Mesothelial cell of epicardium (in vitro differentiated cells): ENCODE results near the gene ALDH8A1. TPM values are rescaled to one million over a fixed set of nuclear protein-coding genes. Genes with fewer than 3 reads are reported as not detected.
"Not testable (repeated sequence)": the region's sequence is repeated elsewhere in the genome, so short reads cannot be mapped to it uniquely, and the experiment has no call there.

Experiments used
- DNase-seq, 2 experiments: peaks; one replicate each; pipeline ENCODE4 v3.0.0; 2021; ENCODE audit warnings: low spot score in 2 of 2; ENCODE audit not compliant: unreplicated experiment in 2 of 2
- H3K27ac Mint-ChIP-seq: 2 replicates; pipeline ENCODE4 v1.8.0; 2021; ENCODE audit warnings: mixed read lengths
- H3K27me3 Mint-ChIP-seq: 2 replicates; pipeline ENCODE4 v1.8.0; 2021; ENCODE audit warnings: low read depth, mixed read lengths
- H3K36me3 Mint-ChIP-seq: 2 replicates; pipeline ENCODE4 v1.8.0; 2021; ENCODE audit warnings: mixed read lengths
- H3K4me1 Mint-ChIP-seq: 2 replicates; pipeline ENCODE4 v1.8.0; 2021; ENCODE audit warnings: mixed read lengths
- H3K4me3 Mint-ChIP-seq: 2 replicates; pipeline ENCODE4 v1.8.0; 2021; ENCODE audit warnings: mild to moderate bottlenecking, moderate library complexity, mixed read lengths
- H3K9me3 Mint-ChIP-seq: 2 replicates; pipeline ENCODE4 v1.8.0; 2021; ENCODE audit warnings: mixed read lengths
- CTCF ChIP-seq: fragments of 200-600 bp; sonication (generic); IDR thresholded peaks from one replicate; pipeline ENCODE4 v1.5.0; 2021; ENCODE audit warnings: antibody characterized with exemption; ENCODE audit not compliant: unreplicated experiment
- total RNA-seq: library from RNA; stranded (reverse); gene quantifications from 3 replicates; pipeline ENCODE4 v1.2.1, GENCODE V29; 2021

ALDH8A1 gene
- total RNA-seq, 1 donor from 2014 or later = 1.1 TPM

- no peaks in the 10 kb centered on the region for H3K9me3 Mint-ChIP-seq
- H3K4me1 Mint-ChIP-seq = peaks cover 7% of the 10 kb centered on the region
- H3K27me3 Mint-ChIP-seq = no peaks in the 10 kb centered on the region
- TF ChIP-seq CTCF = no peak
- no peak overlapping the region for H3K4me3 Mint-ChIP-seq
- no peak for DNase-seq
- H3K27ac Mint-ChIP-seq = no peak overlapping the region
- no peaks in the 10 kb centered on the region for H3K36me3 Mint-ChIP-seq
These were observed 47.0 kb downstream of the ALDH8A1 start for GRCh38 chr6:134902936-134903335.

- no peak overlapping the region for H3K27ac Mint-ChIP-seq
- H3K4me1 Mint-ChIP-seq = peaks cover 7% of the 10 kb centered on the region
- DNase-seq = no peak
- H3K4me3 Mint-ChIP-seq = no peak overlapping the region
- no peaks in the 10 kb centered on the region for H3K9me3 Mint-ChIP-seq
- H3K36me3 Mint-ChIP-seq = no peaks in the 10 kb centered on the region
- H3K27me3 Mint-ChIP-seq = no peaks in the 10 kb centered on the region
- TF ChIP-seq CTCF = no peak
These were observed 47.6 kb downstream of the ALDH8A1 start for GRCh38 chr6:134902074-134902861.

GRCh38 chr6:134898575-134898974 lies 51.3 kb downstream of the ALDH8A1 start:
- H3K4me1 Mint-ChIP-seq = peaks cover 7% of the 10 kb centered on the region
- no peaks in the 10 kb centered on the region for H3K9me3 Mint-ChIP-seq
- H3K36me3 Mint-ChIP-seq = no peaks in the 10 kb centered on the region
- H3K27ac Mint-ChIP-seq = no peak overlapping the region
- no peak for DNase-seq
- no peak for TF ChIP-seq CTCF
- H3K27me3 Mint-ChIP-seq = no peaks in the 10 kb centered on the region
- H3K4me3 Mint-ChIP-seq = no peak overlapping the region

- H3K27me3 Mint-ChIP-seq, H3K27ac Mint-ChIP-seq, H3K9me3 Mint-ChIP-seq, H3K4me3 Mint-ChIP-seq, H3K36me3 Mint-ChIP-seq, H3K4me1 Mint-ChIP-seq, DNase-seq: not testable (repeated sequence)
These were observed 51.7 kb downstream of the ALDH8A1 start for GRCh38 chr6:134898166-134898565.

- no peak for DNase-seq
- Mint-ChIP-seq H3K4me3 (no peak overlapping the region), H3K27me3 (no peaks in the 10 kb centered on the region), H3K4me1 (no peaks in the 10 kb centered on the region), H3K27ac (no peak overlapping the region), H3K36me3 (peaks cover 1% of the 10 kb centered on the region), H3K9me3 (peaks cover 9% of the 10 kb centered on the region)
- TF ChIP-seq CTCF = no peak
These were observed 53.0 kb downstream of the ALDH8A1 start for GRCh38 chr6:134896910-134897309.

GRCh38 chr6:134894800-134895199 lies 55.1 kb downstream of the ALDH8A1 start:
- no peaks in the 10 kb centered on the region for H3K4me1 Mint-ChIP-seq
- H3K9me3 Mint-ChIP-seq = peaks cover 9% of the 10 kb centered on the region
- TF ChIP-seq CTCF = no peak
- H3K36me3 Mint-ChIP-seq = peaks cover 1% of the 10 kb centered on the region
- no peak overlapping the region for H3K4me3 Mint-ChIP-seq
- H3K27ac Mint-ChIP-seq = no peak overlapping the region
- peaks cover 1% of the 10 kb centered on the region for H3K27me3 Mint-ChIP-seq
- DNase-seq = no peak
